ENCODE data around the gene FOXS1.

DNA sequence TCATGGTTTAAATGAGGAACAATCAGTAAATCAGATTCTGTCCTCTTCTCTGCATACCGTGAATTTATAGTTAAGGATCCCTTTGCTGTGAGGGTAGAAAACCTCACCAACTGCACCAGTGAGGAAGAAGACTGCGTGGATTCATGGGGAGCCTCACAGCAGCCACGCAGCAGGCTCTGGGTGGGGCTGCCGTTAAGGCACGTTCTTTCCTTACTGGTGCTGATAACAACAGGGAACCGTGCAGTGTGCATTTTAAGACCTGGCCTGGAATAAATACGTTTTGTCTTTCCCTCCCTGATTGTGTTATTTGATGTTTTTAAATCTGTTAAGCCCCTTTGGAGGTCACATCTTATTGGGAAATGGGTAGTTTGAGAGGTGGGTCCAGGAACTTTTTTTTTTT lies 43.9 kb downstream of the FOXS1 start:
- TF ChIP-seq, protein P1, sequence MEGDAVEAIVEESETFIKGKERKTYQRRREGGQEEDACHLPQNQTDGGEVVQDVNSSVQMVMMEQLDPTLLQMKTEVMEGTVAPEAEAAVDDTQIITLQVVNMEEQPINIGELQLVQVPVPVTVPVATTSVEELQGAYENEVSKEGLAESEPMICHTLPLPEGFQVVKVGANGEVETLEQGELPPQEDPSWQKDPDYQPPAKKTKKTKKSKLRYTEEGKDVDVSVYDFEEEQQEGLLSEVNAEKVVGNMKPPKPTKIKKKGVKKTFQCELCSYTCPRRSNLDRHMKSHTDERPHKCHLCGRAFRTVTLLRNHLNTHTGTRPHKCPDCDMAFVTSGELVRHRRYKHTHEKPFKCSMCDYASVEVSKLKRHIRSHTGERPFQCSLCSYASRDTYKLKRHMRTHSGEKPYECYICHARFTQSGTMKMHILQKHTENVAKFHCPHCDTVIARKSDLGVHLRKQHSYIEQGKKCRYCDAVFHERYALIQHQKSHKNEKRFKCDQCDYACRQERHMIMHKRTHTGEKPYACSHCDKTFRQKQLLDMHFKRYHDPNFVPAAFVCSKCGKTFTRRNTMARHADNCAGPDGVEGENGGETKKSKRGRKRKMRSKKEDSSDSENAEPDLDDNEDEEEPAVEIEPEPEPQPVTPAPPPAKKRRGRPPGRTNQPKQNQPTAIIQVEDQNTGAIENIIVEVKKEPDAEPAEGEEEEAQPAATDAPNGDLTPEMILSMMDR (conservative IDR thresholded peaks at IDR 0.05; ENCODE audit: low read length), result no peak
- TF ChIP-seq EZH2phosphoT487 (IDR thresholded peaks at IDR 0.05; ENCODE audit: borderline replicate concordance, low read depth, low read length), result no peak
